MM.1S (cell line): ENCODE results near the gene OR2T11.
"Not testable (repeated sequence)": the region's sequence is repeated elsewhere in the genome, so short reads cannot be mapped to it uniquely, and the experiment has no call there.

Source experiments
- DNase-seq: peaks from one replicate; pipeline ENCODE4 v3.0.0-alpha.2; 2015
- H2AFZ ChIP-seq: fragments of 300-600 bp; sonication (generic); 2 replicates; pipeline ENCODE4 v1.6.0; 2016; ENCODE audit warnings: antibody characterized with exemption, low read length
- H3F3A ChIP-seq: fragments of 300-600 bp; sonication (generic); 2 replicates; pipeline ENCODE4 v1.6.1; 2016; ENCODE audit warnings: mild to moderate bottlenecking, antibody characterized with exemption, low read length, moderate library complexity, mixed read lengths; ENCODE audit not compliant: insufficient read depth
- H3K27ac ChIP-seq: fragments of 300-600 bp; sonication (generic); 2 replicates; pipeline ENCODE4 v1.5.1; 2016; ENCODE audit warnings: mild to moderate bottlenecking, low read length
- H3K27me3 ChIP-seq: fragments of 300-600 bp; sonication (generic); replicated peaks from 2 replicates; pipeline ENCODE4 v1.6.0; 2016; ENCODE audit warnings: low read length; ENCODE audit not compliant: insufficient read depth
- H3K36me3 ChIP-seq: fragments of 300-600 bp; sonication (generic); replicated peaks from 2 replicates; pipeline ENCODE4 v1.6.1; 2016; ENCODE audit warnings: mild to moderate bottlenecking, low read length, mixed read lengths; ENCODE audit not compliant: insufficient read depth
- H3K4me1 ChIP-seq: fragments of 300-600 bp; sonication (generic); 2 replicates; pipeline ENCODE4 v1.6.1; 2016; ENCODE audit warnings: low read length, mixed read lengths
- H3K4me2 ChIP-seq: fragments of 300-600 bp; sonication (generic); 2 replicates; pipeline ENCODE4 v1.6.0; 2016; ENCODE audit warnings: low read depth, low read length
- H3K4me3 ChIP-seq: fragments of 300-600 bp; sonication (generic); 2 replicates; pipeline ENCODE4 v1.5.1; 2016; ENCODE audit warnings: low read length, mixed read lengths
- H3K79me2 ChIP-seq: fragments of 300-600 bp; sonication (generic); 2 replicates; pipeline ENCODE4 v1.6.1; 2016; ENCODE audit warnings: mixed run types, low read length, mixed read lengths
- H3K9ac ChIP-seq: fragments of 300-600 bp; sonication (generic); 2 replicates; pipeline ENCODE4 v1.6.1; 2016; ENCODE audit warnings: low read length, mixed read lengths
- H3K9me2 ChIP-seq: fragments of 300-600 bp; sonication (generic); replicated peaks from 2 replicates; pipeline ENCODE4 v1.6.1; 2016; ENCODE audit warnings: mild to moderate bottlenecking, low read length, mixed read lengths; ENCODE audit not compliant: insufficient read depth
- H3K9me3 ChIP-seq: fragments of 300-600 bp; sonication (generic); replicated peaks from 2 replicates; pipeline ENCODE4 v1.6.1; 2016; ENCODE audit warnings: mild to moderate bottlenecking, low read length, mixed read lengths; ENCODE audit not compliant: insufficient read depth
- H4K20me1 ChIP-seq: fragments of 300-600 bp; sonication (generic); 2 replicates; pipeline ENCODE4 v1.6.1; 2016; ENCODE audit warnings: mild to moderate bottlenecking, low read length, moderate library complexity, mixed read lengths; ENCODE audit not compliant: insufficient read depth
- CTCF ChIP-seq: fragments of 300-600 bp; sonication (generic); IDR thresholded peaks from 2 replicates; pipeline ENCODE4 v1.5.1; 2016; ENCODE audit warnings: antibody characterized with exemption, low read length, mixed read lengths
- EZH2 ChIP-seq: fragments of 300-600 bp; sonication (generic); optimal IDR thresholded peaks from 2 replicates; pipeline ENCODE3; 2017; ENCODE audit warnings: low read depth, mild to moderate bottlenecking, antibody characterized with exemption, low read length, mixed read lengths
- EZH2phosphoT487 ChIP-seq: fragments of 300-600 bp; sonication (generic); IDR thresholded peaks from 2 replicates; pipeline ENCODE4 v1.6.1; 2018; ENCODE audit warnings: antibody characterized with exemption, low read length

Gene OR2T11

GRCh38 chr1:248634991-248635390 is at the start of gene OR2T11:
Gene OR2T11, minus strand, starts transcription at chr1:248635091. Its CDS starts 7,963 bp downstream, at chr1:248627128.
- not testable (repeated sequence) for H3K9me3 ChIP-seq, H3K9me2 ChIP-seq, H4K20me1 ChIP-seq, H3K27me3 ChIP-seq, DNase-seq, H3K4me1 ChIP-seq, H2AFZ ChIP-seq, H3K27ac ChIP-seq, H3K36me3 ChIP-seq, H3F3A ChIP-seq, H3K4me3 ChIP-seq, H3K9ac ChIP-seq, H3K4me2 ChIP-seq, H3K79me2 ChIP-seq

- TF ChIP-seq EZH2 (no peak), EZH2phosphoT487 (no peak), CTCF (no peak)
Observed at GRCh38 chr1:248681651-248682050, 46.8 kb upstream of the OR2T11 start.

GRCh38 chr1:248670003-248670402 is 35.1 kb upstream of the OR2T11 start:
- Histone ChIP-seq H3K36me3 (no peaks in the 10 kb centered on the region), H3K4me2 (no peak overlapping the region), H3K4me3 (no peak overlapping the region), H3K79me2 (no peaks in the 10 kb centered on the region), H3K27me3 (no peaks in the 10 kb centered on the region), H3K9ac (no peak overlapping the region), H3K9me3 (no peaks in the 10 kb centered on the region), H3K9me2 (no peaks in the 10 kb centered on the region), H2AFZ (no peak overlapping the region), H3F3A (no peaks in the 10 kb centered on the region), H3K4me1 (no peaks in the 10 kb centered on the region), H4K20me1 (no peaks in the 10 kb centered on the region), H3K27ac (no peak overlapping the region)
- no peak for TF ChIP-seq CTCF
- TF ChIP-seq EZH2, result no peak
- no peak for TF ChIP-seq EZH2phosphoT487
- DNase-seq, result no peak

More at GRCh38 chr1:248681651-248682050, 46.8 kb upstream of the OR2T11 start:
- Histone ChIP-seq H3K4me1 (no peaks in the 10 kb centered on the region), H3K9me3 (no peaks in the 10 kb centered on the region), H3K27me3 (no peaks in the 10 kb centered on the region), H3K9me2 (no peaks in the 10 kb centered on the region), H3K36me3 (no peaks in the 10 kb centered on the region), H3K79me2 (no peaks in the 10 kb centered on the region), H3K27ac (no peak overlapping the region), H3K9ac (no peak overlapping the region), H3F3A (no peaks in the 10 kb centered on the region), H4K20me1 (no peaks in the 10 kb centered on the region), H2AFZ (no peak overlapping the region), H3K4me3 (no peak overlapping the region), H3K4me2 (no peak overlapping the region)
- DNase-seq, result no peak

- not testable (repeated sequence) for H3K27me3 ChIP-seq, H3K4me1 ChIP-seq, H4K20me1 ChIP-seq, H3K9me2 ChIP-seq, H3K36me3 ChIP-seq, H3K4me3 ChIP-seq, H3K9ac ChIP-seq, DNase-seq, H3K9me3 ChIP-seq, H3K79me2 ChIP-seq, H2AFZ ChIP-seq, H3K27ac ChIP-seq, H3F3A ChIP-seq, H3K4me2 ChIP-seq
Observed at GRCh38 chr1:248663453-248664328, 28.8 kb upstream of the OR2T11 start.

- H3F3A ChIP-seq, H3K4me3 ChIP-seq, H4K20me1 ChIP-seq, DNase-seq, H3K79me2 ChIP-seq, H2AFZ ChIP-seq, H3K9me3 ChIP-seq, H3K27ac ChIP-seq, H3K4me2 ChIP-seq, H3K9me2 ChIP-seq, H3K36me3 ChIP-seq, H3K27me3 ChIP-seq, H3K9ac ChIP-seq, H3K4me1 ChIP-seq: not testable (repeated sequence)
Observed at GRCh38 chr1:248656797-248657196, 21.9 kb upstream of the OR2T11 start.

GRCh38 chr1:248655354-248655753 is 20.5 kb upstream of the OR2T11 start, which contains the start of gene OR2T27:
Gene OR2T27, minus strand, starts transcription at chr1:248655528. Its CDS starts 4,644 bp downstream, at chr1:248650884.
- not testable (repeated sequence) for H3K9me3 ChIP-seq, DNase-seq

More at GRCh38 chr1:248655354-248655753, 20.5 kb upstream of the OR2T11 start, which contains the start of gene OR2T27:
- not testable (repeated sequence) for H3K27me3 ChIP-seq, H3K36me3 ChIP-seq, H3K4me3 ChIP-seq, H2AFZ ChIP-seq, H3K79me2 ChIP-seq, H3K27ac ChIP-seq, H3K9me2 ChIP-seq, H4K20me1 ChIP-seq, H3K4me2 ChIP-seq, H3K9ac ChIP-seq, H3K4me1 ChIP-seq, H3F3A ChIP-seq
